ENCODE results near the gene AGL. TPM values are rescaled to one million over a fixed set of nuclear protein-coding genes. Genes with fewer than 3 reads are reported as not detected.
"Not testable (repeated sequence)": the region's sequence is repeated elsewhere in the genome, so short reads cannot be mapped to it uniquely, and the experiment has no call there.

The AGL gene
- polyA plus RNA-seq, 3 donors = 3.0 to 6.1 (median 5.6) TPM

DNA sequence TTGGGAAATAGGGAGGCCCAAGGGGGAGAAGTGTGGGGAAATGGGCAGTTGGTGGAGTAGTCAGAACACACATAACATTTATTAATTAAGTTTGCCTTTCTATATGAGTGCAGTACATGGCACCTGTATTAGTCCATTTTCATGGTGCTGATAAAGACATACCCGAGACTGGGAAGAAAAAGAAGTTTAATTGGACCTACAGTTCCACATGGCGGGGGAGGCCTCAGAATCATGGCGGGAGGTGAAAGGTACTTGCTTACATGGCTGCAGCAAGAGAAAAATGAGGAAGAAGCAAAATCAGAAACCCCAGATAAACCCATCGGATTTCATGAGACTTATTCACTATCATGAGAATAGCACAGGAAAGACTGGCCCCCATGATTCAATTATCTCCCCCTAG lies 118.1 kb downstream of the AGL start:
- WGBS, 3 donors = 92 to 96% (median 95%) methylated on average over 2 to 4 of the region's 4 CpGs
- no peak overlapping the region for H3K27ac ChIP-seq (ENCODE audit: low read depth, low read length)

DNA sequence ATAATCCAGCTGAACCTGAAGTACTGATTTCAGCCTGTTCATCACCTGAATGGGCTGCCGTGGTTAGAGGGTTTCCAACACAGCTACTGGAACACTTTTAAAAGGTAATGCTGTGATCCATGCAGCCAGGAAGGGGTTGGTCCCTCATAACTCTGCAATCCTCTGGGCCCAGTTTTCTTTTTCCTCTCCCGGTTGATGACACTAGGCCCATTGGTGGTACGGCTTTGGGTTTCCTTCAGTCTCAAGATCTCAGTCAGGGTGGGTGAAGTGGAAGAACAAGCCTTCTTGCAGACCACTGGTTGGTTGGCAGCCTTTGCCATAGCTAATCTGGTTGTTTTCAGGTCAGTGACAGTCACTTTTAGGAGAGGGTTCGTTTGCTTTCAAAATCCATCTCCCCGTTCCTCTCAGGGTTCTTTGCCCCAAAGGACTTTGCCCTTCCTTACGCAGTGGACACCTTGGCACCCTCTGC lies 119.1 kb downstream of the AGL start:
- 12 to 20% (median 14%) methylated on average over 6 of the region's 6 CpGs for WGBS, 3 donors
- H3K27ac ChIP-seq (ENCODE audit: low read depth, low read length) = no peak overlapping the region

DNA sequence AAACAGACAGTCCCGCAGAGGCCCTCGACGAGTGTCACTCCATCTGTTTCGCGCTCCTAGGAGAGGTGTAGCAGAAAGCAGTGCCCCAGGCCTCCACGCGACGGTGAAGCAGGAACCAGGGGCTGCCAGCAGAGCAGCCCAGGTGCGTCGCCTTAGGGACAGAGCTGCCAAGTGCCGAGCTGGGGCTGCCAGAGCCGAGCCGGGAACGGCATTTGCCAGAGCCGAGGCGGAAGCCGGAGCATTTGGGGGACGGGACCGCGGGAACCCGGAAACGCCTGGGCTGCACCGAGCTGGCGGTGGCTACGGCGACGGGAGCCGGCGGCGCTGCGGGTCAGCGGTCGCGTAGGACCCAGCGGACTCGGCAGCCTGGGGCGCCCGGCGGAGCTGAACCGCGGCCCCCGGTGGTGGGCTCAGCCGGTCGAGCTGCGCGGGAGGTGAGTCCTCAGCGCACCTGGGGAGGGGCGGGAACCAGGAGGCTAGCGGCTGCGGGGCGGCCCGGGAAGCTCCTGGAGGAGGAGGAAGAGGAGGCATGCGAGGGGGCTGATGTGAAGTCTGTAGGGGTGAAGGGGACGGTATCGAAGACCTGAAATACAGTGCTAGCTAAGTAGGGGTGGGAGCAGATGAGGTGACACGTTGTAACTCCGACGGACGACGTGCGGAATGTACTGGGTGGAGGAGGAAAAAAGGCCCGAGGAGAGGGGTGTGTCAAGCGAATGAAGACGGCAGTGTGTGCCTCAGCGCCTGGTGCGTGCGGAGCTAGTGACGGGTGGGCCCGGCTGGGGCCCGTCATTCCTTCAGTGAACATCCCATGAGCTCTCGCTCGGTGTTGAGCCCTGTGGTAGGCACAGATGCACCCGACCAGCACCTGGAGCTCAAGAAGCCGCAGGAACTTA lies 119.8 kb downstream of the AGL start, which contains the start of gene SLC35A3:
TSS of gene SLC35A3 (plus strand) at position 268 of the 893 bp plus-strand sequence. CDS start 23,559 bp downstream, outside the sequence.
- 0 to 1% (median 1%) methylated on average over 73 to 74 of the region's 74 CpGs for WGBS, 3 donors
- no peak within 1 kb of the TSS for H3K27ac ChIP-seq (ENCODE audit: low read depth, low read length)

DNA sequence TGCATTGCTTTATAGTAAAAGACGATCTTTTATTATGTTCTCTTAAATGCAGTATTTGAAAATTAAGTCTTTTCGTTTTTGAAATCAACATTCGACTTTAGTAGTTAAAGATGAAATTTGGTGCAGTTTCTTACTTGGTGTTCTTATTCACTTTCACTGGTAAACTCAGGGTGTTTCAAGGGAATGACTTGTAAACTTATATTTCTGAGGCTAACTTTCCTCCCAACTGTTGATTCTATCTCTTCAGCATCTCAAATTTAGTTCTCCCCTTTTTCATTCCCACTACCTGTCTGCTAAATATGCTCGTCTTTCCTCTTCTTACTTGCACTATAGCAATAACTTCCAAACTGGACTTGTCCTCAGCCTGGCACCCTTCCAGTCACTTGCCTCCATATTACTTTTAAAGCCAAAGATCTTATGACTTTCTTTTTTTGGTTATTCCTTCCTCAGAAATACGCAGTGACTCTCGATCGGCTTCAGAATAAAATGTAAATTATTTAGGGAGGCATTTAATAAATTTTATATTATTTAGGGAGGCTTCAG lies 120.6 kb downstream of the AGL start:
- 46 to 56% (median 54%) methylated on average over 7 of the region's 7 CpGs for WGBS, 3 donors
- no peak overlapping the region for H3K27ac ChIP-seq (ENCODE audit: low read depth, low read length)

DNA sequence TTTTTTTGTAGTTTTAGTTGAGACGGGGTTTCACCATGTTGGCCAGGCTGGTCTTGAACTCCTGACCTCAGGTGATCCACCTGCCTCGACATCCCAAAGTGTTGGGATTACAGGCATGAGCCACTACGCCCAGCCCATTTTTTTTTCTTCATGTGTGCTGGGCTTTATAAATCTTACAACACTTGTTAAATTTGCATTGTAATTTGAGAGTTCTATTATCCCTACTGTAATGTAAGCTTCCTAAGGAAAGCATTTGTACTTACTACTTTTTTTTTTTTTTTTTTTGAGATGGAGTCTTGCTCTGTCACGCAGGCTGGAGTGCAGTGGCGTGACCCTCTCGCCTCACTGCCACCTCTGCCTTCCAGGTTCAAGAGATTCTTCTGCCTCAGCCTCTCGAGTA lies 121.9 kb downstream of the AGL start:
- not testable (repeated sequence) for H3K27ac ChIP-seq (ENCODE audit: low read depth, low read length)
- WGBS, 3 donors = 90 to 96% (median 93%) methylated on average over 7 of the region's 7 CpGs

Other genes with a start within 250 kb of the AGL start
- 100 to 1,000 TPM in 1 of 3 donors, 10 to 100 TPM in 1, 1 to 10 TPM in 1; 9.8 to 121 (median 59.2) TPM for gene PALMD, start 204.2 kb upstream of the AGL start, polyA plus RNA-seq
- 1 to 10 TPM; 1.1 to 1.4 (median 1.3) TPM for gene FRRS1, start 83.7 kb upstream of the AGL start, polyA plus RNA-seq
- gene SLC35A3, start 119.6 kb downstream of the AGL start, polyA plus RNA-seq = 1 to 10 TPM; 6.3 to 8.4 (median 6.6) TPM

Data from adipose tissue (tissue), 3 donors.